HG03521 (cell line): Measurements from ENCODE around the gene CRYBG1.
"Not testable (repeated sequence)": the region's sequence is repeated elsewhere in the genome, so short reads cannot be mapped to it uniquely, and the experiment has no call there.

Source experiments
- ATAC-seq: cut with Tn5 transposase; IDR thresholded peaks from one replicate; pipeline ENCODE4 v1.9.1; 2021; ENCODE audit warnings: mild to moderate bottlenecking, moderate library complexity; ENCODE audit not compliant: unreplicated experiment

The CRYBG1 gene

GRCh38 chr6:106540907-106541306 is 180.4 kb downstream of the CRYBG1 start:
- ATAC-seq: no peak

GRCh38 chr6:106546261-106546690 is 185.8 kb downstream of the CRYBG1 start:
- ATAC-seq: no peak

- no peak for ATAC-seq
Observed at GRCh38 chr6:106546691-106547414, 186.3 kb downstream of the CRYBG1 start.

GRCh38 chr6:106547601-106548453 is 187.3 kb downstream of the CRYBG1 start:
- ATAC-seq: no peak

GRCh38 chr6:106548926-106549455 is 188.5 kb downstream of the CRYBG1 start:
- not testable (repeated sequence) for ATAC-seq

DNA sequence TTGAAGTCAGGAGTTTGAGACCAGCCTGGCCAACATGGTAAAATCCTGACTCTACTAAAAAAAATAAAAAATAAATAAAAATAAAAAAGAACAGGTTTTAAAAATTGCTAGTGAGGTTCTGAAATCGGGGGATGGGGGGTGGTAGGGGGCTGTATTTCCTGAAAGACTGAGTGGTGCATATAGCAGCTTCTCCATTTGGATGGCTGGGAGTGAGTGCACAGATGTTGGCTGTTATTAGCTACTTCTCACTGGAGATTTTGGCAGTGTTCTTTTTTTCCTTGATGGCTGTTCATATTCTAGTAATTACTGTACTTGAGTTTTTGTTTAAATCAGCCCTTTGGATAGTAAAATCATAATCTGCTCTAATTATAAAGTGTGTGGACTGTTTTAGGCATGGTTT is 189.0 kb downstream of the CRYBG1 start:
- ATAC-seq: no peak

- no peak for ATAC-seq
Observed at GRCh38 chr6:106551155-106551554, 190.6 kb downstream of the CRYBG1 start.

- ATAC-seq: no peak
Observed at GRCh38 chr6:106553440-106553839, 192.9 kb downstream of the CRYBG1 start.

DNA sequence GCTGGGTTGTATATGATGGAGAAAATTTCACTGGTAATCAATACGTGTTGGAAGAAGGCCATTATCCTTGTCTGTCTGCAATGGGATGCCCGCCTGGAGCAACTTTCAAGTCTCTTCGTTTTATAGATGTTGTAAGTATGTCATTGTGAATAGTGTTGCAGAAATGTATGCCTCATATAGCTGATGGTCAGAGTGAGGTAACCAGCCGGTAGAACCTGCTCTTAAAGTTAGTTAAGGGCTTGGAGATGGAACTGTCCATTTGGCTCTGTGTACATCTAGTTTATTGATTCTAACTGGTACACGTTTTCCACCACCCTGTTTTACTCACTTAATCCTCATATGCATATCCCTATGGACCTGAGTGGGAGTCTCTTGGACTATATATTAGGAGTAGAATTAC is 195.2 kb downstream of the CRYBG1 start:
- ATAC-seq: no peak

DNA sequence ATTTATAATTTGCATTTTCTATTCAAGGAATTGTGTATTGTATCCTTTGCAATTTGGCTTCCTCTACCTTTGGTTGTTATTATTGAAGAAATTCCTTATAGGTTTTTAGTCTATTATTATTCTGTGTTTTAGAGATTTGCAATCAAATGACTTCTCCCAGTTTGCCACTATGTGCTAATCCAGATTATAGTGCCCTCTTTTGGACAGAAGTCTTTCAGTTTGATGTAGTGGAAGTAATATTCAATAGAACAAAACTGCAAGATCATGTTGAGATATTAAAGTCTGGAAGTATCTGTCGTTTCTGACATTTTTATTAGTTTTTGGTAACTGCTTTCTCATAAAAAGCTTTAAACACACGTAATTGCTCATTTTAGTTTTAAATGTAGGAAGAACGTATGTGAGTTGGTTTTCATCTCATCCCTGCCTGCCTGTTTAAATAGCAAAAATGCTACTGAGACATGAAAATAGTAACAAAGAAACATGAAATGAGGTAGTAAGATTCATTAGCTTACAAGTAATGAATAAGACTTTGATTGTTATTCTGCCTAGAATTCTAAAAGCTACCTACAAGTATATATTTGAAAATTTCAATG is 195.9 kb downstream of the CRYBG1 start:
- ATAC-seq: no peak

GRCh38 chr6:106557837-106558236 is 197.3 kb downstream of the CRYBG1 start:
- ATAC-seq: no peak

DNA sequence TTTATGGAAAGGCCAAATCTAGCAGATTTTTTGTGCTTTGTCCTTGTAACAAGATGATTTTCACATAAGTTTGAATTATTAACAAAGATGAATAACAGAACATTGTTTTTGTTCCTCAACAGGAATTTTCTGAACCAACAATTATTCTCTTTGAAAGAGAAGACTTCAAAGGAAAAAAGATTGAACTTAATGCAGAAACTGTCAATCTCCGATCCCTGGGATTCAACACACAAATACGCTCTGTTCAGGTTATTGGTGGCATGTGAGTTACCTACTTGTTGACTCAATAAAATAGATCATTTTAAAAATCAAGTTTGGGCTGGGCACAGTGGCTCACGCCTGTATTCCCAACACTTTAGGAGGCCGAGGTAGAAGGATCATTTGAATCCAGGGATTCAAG is 197.8 kb downstream of the CRYBG1 start:
- ATAC-seq: no peak

- ATAC-seq: not testable (repeated sequence)
Observed at GRCh38 chr6:106559659-106560058, 199.1 kb downstream of the CRYBG1 start.

- ATAC-seq: no peak
Observed at GRCh38 chr6:106560996-106561685, 200.6 kb downstream of the CRYBG1 start.

DNA sequence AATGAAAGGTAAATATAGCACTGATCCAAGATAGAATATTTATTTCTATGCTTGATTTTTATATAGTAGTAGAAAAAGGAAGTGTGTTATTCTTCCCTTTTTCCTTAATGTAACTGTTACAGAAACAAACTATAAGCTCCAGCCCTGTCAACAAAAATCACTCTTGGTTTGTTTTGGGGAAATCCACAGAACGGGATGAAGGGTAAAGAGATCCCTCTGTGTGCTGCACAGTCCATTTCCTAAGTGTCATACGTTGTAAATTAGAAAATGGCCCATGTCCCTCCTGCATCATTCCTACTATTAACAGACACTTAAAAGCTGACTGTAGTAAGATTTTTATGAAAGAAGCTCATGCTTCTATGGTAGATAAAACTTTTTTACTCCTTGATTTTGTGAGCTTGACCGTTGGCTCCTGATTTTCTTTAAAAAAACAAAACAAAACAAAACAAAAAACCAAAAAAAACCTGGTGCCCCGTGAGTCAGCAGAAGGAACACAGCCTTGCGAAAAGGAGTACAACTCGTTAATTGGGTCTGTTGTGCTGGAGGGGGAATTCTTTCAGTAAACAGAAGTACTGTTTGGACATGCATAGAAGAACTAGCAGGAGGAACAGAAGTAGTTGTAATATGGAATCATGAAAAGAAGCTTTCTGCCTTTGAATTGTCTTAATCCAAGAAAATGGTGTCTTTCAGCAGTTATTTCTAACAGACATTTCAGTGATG is 201.3 kb downstream of the CRYBG1 start:
- ATAC-seq: no peak

DNA sequence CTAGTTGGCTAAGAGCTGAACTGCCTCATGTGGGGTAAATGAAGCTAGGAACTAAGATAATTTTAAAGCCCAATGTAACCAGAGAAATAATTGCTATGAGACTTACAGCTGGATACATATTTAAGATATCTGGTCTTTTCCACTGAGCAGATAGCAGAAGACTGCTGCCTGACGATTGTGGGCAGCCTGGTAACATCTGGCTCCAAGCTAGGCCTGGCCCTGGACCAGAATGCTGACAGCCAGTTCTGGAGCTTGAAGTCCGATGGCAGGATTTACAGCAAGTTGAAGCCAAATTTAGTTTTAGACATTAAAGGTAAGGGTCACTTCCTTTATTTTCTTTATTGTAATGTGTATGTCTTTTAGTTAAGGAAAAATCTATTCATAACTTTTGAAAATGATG is 203.1 kb downstream of the CRYBG1 start:
- ATAC-seq: no peak

- no peak for ATAC-seq
Observed at GRCh38 chr6:106564476-106564875, 204.0 kb downstream of the CRYBG1 start.

GRCh38 chr6:106568530-106568929 is 208.0 kb downstream of the CRYBG1 start:
- no peak for ATAC-seq

GRCh38 chr6:106569428-106569827 is 208.9 kb downstream of the CRYBG1 start:
- ATAC-seq: no peak

DNA sequence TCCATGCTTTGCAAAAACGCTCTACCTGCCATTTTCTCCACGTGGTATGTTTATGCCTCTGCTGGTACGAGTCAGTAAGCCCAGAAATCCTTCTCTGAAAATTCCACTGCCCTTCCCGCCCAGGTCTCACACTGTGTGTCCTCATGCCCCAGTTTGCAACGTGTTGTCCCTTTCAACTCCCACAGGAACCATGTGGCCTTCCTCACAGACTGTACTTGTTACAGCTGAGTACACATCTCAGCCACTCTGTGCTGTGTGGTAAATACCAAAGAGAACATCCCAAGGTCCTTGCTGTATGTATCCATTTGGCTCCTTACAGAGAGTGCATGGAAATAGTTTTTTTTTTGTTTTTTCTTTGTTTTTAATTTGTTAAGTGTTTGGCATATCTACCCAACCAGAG is 211.9 kb downstream of the CRYBG1 start:
- ATAC-seq: no peak
